H1 (cell line): ENCODE results near the gene CASZ1. TPM values are rescaled to one million over a fixed set of nuclear protein-coding genes. Genes with fewer than 3 reads are reported as not detected.

ENCODE experiments used
- CTCF ChIA-PET: fragments of 300-600 bp; sonication (Branson Sonifier 250); formaldehyde crosslinking; loops from one replicate; lab custom pipeline; 2021; ENCODE audit not compliant: partially characterized antibody; lab: Charles Lee
- POLR2A ChIA-PET: fragments of 300-600 bp; sonication (Branson Sonifier 250); formaldehyde crosslinking; loops from one replicate; lab custom pipeline; 2021; ENCODE audit warnings: inconsistent platforms; ENCODE audit not compliant: partially characterized antibody; lab: Charles Lee
- DNase-seq, 2 experiments: peaks; one replicate each; pipeline versions ENCODE4 v3.0.0 to v3.0.0-alpha.2; 2010 to 2022; ENCODE audit warnings: low spot score in 2 of 2, low read depth in 1 of 2, mixed read lengths in 1 of 2
- FAIRE-seq: peaks from 2 replicates; lab custom pipeline; 2011; peaks lifted over from hg19 to GRCh38; lab: Jason Lieb, UNC
- H2AFZ ChIP-seq: 2 replicates; pipeline ENCODE4 v1.8.1; 2012; ENCODE audit warnings: low read length, inconsistent platforms
- H2AK5ac ChIP-seq: 2 replicates; pipeline ENCODE4 v1.6.1; 2013; ENCODE audit warnings: low read depth, low read length
- H2BK120ac ChIP-seq: replicated peaks from 2 replicates; pipeline ENCODE3; 2013; ENCODE audit warnings: low read depth, low read length, inconsistent platforms
- H2BK12ac ChIP-seq: 2 replicates; pipeline ENCODE4 v1.6.1; 2013; ENCODE audit warnings: low read depth, low read length
- H2BK15ac ChIP-seq: 2 replicates; pipeline ENCODE4 v1.6.1; 2013; ENCODE audit warnings: low read length
- H2BK20ac ChIP-seq: 2 replicates; pipeline ENCODE4 v1.6.1; 2013; ENCODE audit warnings: low read length
- H2BK5ac ChIP-seq: 2 replicates; pipeline ENCODE4 v1.6.1; 2013; ENCODE audit warnings: low read depth, low read length
- H3K14ac ChIP-seq: 2 replicates; pipeline ENCODE4 v1.6.1; 2013; ENCODE audit warnings: inconsistent platforms; ENCODE audit not compliant: insufficient read length
- H3K18ac ChIP-seq: 2 replicates; pipeline ENCODE4 v1.6.1; 2013; ENCODE audit warnings: low read length; ENCODE audit errors: extremely low read depth
- H3K23ac ChIP-seq: 2 replicates; pipeline ENCODE4 v1.6.1; 2013; ENCODE audit warnings: inconsistent platforms; ENCODE audit not compliant: insufficient read length
- H3K23me2 ChIP-seq: 2 replicates; pipeline ENCODE4 v1.6.1; 2013; ENCODE audit warnings: low read depth, low read length
- H3K27ac ChIP-seq: 2 replicates; pipeline ENCODE4 v1.6.1; 2011; ENCODE audit warnings: low read depth, low read length, inconsistent platforms
- H3K27me3 ChIP-seq, 4 experiments: replicated peaks in 1 of 4; 1 replicate in 1 of 4; 2 replicates in 3 of 4; pipeline versions ENCODE4 v1.6.1 to v1.8.1; 2011 to 2013; ENCODE audit warnings: low read length in 3 of 4, mild to moderate bottlenecking in 3 of 4, inconsistent platforms in 2 of 4, mixed read lengths in 2 of 4, moderate library complexity in 1 of 4; ENCODE audit not compliant: control insufficient read depth in 3 of 4, insufficient read depth in 3 of 4; ENCODE audit errors: extremely low read depth in 1 of 4
- H3K36me3 ChIP-seq, 4 experiments: 2 replicates each; pipeline versions ENCODE4 v1.6.1 to v1.8.1; 2011 to 2013; ENCODE audit warnings: mild to moderate bottlenecking in 4 of 4, low read length in 3 of 4, moderate library complexity in 2 of 4, control low read depth in 1 of 4, inconsistent platforms in 1 of 4; ENCODE audit not compliant: insufficient read depth in 4 of 4, control insufficient read depth in 2 of 4
- H3K4ac ChIP-seq: replicated peaks from 2 replicates; pipeline ENCODE3; 2013; ENCODE audit warnings: low read length, low read depth, mixed read lengths, inconsistent platforms; ENCODE audit not compliant: insufficient read length
- H3K4me1 ChIP-seq, 4 experiments: replicated peaks in 1 of 4; 1 replicate in 1 of 4; 2 replicates in 3 of 4; pipeline versions ENCODE4 v1.6.1 to v1.8.1; 2011 to 2013; ENCODE audit warnings: low read length in 3 of 4, inconsistent platforms in 2 of 4, mixed read lengths in 1 of 4; ENCODE audit not compliant: insufficient read depth in 4 of 4, control insufficient read depth in 3 of 4
- H3K4me2 ChIP-seq, 2 experiments: 2 replicates each; pipeline versions ENCODE4 v1.6.1 to v1.8.1; 2011 to 2013; ENCODE audit warnings: low read depth in 2 of 2, low read length in 2 of 2, control low read depth in 1 of 2, inconsistent platforms in 1 of 2, mild to moderate bottlenecking in 1 of 2; ENCODE audit not compliant: insufficient read depth in 1 of 2
- H3K4me3 ChIP-seq, 4 experiments: fragments of 200-600, 300-600 bp in 1 of 4; sonication (generic), shearing (Covaris generic), sonication (Bioruptor Twin) in 1 of 4; 2 replicates each; pipeline versions ENCODE4 v1.5.1 to v1.8.1; 2011 to 2016; ENCODE audit warnings: low read length in 4 of 4, low read depth in 3 of 4, control low read depth in 2 of 4, inconsistent platforms in 2 of 4, mild to moderate bottlenecking in 2 of 4, mixed read lengths in 1 of 4, moderate library complexity in 1 of 4; ENCODE audit not compliant: insufficient read depth in 2 of 4; ENCODE audit errors: extremely low read depth in 1 of 4
- H3K56ac ChIP-seq: replicated peaks from 2 replicates; pipeline ENCODE3; 2013; ENCODE audit warnings: low read depth, mild to moderate bottlenecking, mixed read lengths, low read length, inconsistent platforms; ENCODE audit not compliant: insufficient read length
- H3K79me1 ChIP-seq: 2 replicates; pipeline ENCODE4 v1.6.1; 2013; ENCODE audit warnings: low read depth, low read length, control low read depth
- H3K79me2 ChIP-seq, 2 experiments: 2 replicates each; pipeline versions ENCODE4 v1.6.1 to v1.8.1; 2012 to 2013; ENCODE audit warnings: low read length in 2 of 2, mild to moderate bottlenecking in 2 of 2, inconsistent platforms in 1 of 2; ENCODE audit not compliant: insufficient read depth in 2 of 2, control insufficient read depth in 1 of 2
- H3K9ac ChIP-seq, 4 experiments: replicated peaks in 1 of 4; 1 replicate in 1 of 4; 2 replicates in 3 of 4; pipeline versions ENCODE4 v1.6.1 to v1.8.1; 2011 to 2013; ENCODE audit warnings: low read depth in 3 of 4, low read length in 3 of 4, control low read depth in 2 of 4, mild to moderate bottlenecking in 2 of 4, moderate library complexity in 2 of 4, inconsistent platforms in 1 of 4; ENCODE audit errors: extremely low read depth in 1 of 4
- H3K9me3 ChIP-seq, 2 experiments: 2 replicates each; pipeline versions ENCODE4 v1.6.1 to v1.8.1; 2012 to 2013; ENCODE audit warnings: mild to moderate bottlenecking in 2 of 2, moderate library complexity in 2 of 2, control low read depth in 1 of 2, inconsistent platforms in 1 of 2, low read depth in 1 of 2, low read length in 1 of 2, mixed read lengths in 1 of 2; ENCODE audit not compliant: insufficient read depth in 2 of 2
- H4K20me1 ChIP-seq, 2 experiments: replicated peaks in 1 of 2; 2 replicates each; pipeline versions ENCODE3 to v1.8.1; 2011 to 2013; ENCODE audit warnings: inconsistent platforms in 2 of 2, low read length in 2 of 2, mild to moderate bottlenecking in 1 of 2; ENCODE audit not compliant: insufficient read depth in 2 of 2, control insufficient read depth in 1 of 2
- H4K5ac ChIP-seq: 2 replicates; pipeline ENCODE4 v1.6.1; 2013; ENCODE audit warnings: low read length, low read depth, mixed read lengths, inconsistent platforms; ENCODE audit not compliant: insufficient read length
- H4K8ac ChIP-seq: 2 replicates; pipeline ENCODE4 v1.8.0; 2013; ENCODE audit warnings: mild to moderate bottlenecking, moderate library complexity, low read length, inconsistent platforms; ENCODE audit not compliant: insufficient read depth; ENCODE audit errors: extremely low read depth
- H4K91ac ChIP-seq: replicated peaks from 2 replicates; pipeline ENCODE3; 2013; ENCODE audit warnings: low read length, mixed read lengths, inconsistent platforms; ENCODE audit not compliant: insufficient read length
- CBX8 ChIP-seq: fragments of 300-800, 300-1000 bp; sonication (generic); IDR thresholded peaks from 2 replicates; pipeline ENCODE4 v1.7.1; 2016; ENCODE audit warnings: low read depth, low read length, borderline replicate concordance
- CREB1 ChIP-seq: IDR thresholded peaks from 2 replicates; pipeline ENCODE4 v1.6.1; 2012; ENCODE audit warnings: inconsistent platforms
- HDAC6 ChIP-seq: IDR thresholded peaks from one replicate; pipeline ENCODE4 v1.7.1; 2012; ENCODE audit warnings: low read depth, mild to moderate bottlenecking, inconsistent platforms, low read length, moderate library complexity
- JUN ChIP-seq: IDR thresholded peaks from 2 replicates; pipeline ENCODE4 v1.6.1; 2011; ENCODE audit warnings: low read depth, mild to moderate bottlenecking, improper control_type of control experiment, low read length
- JUND ChIP-seq: IDR thresholded peaks from 2 replicates; pipeline ENCODE4 v1.6.1; 2011; ENCODE audit warnings: mild to moderate bottlenecking, improper control_type of control experiment, low read length
- KDM5A ChIP-seq: fragments of 200-600 bp; IDR thresholded peaks from 2 replicates; pipeline ENCODE4 v1.7.1; 2012; ENCODE audit warnings: mild to moderate bottlenecking, low read length, inconsistent platforms, mixed read lengths
- MAFK ChIP-seq: IDR thresholded peaks from 2 replicates; pipeline ENCODE4 v1.6.1; 2012; ENCODE audit warnings: low read depth, mild to moderate bottlenecking, improper control_type of control experiment, low read length
- NRF1 ChIP-seq: IDR thresholded peaks from 2 replicates; pipeline ENCODE4 v1.6.1; 2011; ENCODE audit warnings: mild to moderate bottlenecking, low read depth, low read length, improper control_type of control experiment
- PHF8 ChIP-seq: fragments of 200-600 bp; sonication (generic); conservative IDR thresholded peaks from 2 replicates; pipeline ENCODE4 v1.7.1; 2012; ENCODE audit warnings: low read depth, mild to moderate bottlenecking, inconsistent platforms, low read length, moderate library complexity
- RAD21 ChIP-seq, 2 experiments: IDR thresholded peaks in 1 of 2; conservative IDR thresholded peaks in 1 of 2; 2 replicates each; pipeline ENCODE4 v1.6.1; 2011; ENCODE audit warnings: low read depth in 2 of 2, low read length in 2 of 2, improper control_type of control experiment in 1 of 2, inconsistent platforms in 1 of 2, mild to moderate bottlenecking in 1 of 2, moderate library complexity in 1 of 2
- SAP30 ChIP-seq: fragments of 300-600 bp; sonication (generic); IDR thresholded peaks from 2 replicates; pipeline ENCODE4 v1.7.1; 2012; ENCODE audit warnings: low read length, moderate library complexity, mild to moderate bottlenecking, inconsistent platforms; ENCODE audit not compliant: insufficient read depth, insufficient replicate concordance
- SP4 ChIP-seq: IDR thresholded peaks from 2 replicates; pipeline ENCODE4 v1.6.1; 2012; ENCODE audit warnings: low read length, inconsistent platforms
- WGBS, 2 experiments: shearing (Covaris generic) in 1 of 2; methylation state at CpG; one replicate each; pipeline versions ENCODE4 v1.1.6 to v1.1.7; 2013 to 2015; ENCODE audit warnings: low lambda C conversion rate in 2 of 2, mixed read lengths in 2 of 2, inconsistent platforms in 1 of 2, low coverage in 1 of 2, missing lambda C conversion rate in 1 of 2; ENCODE audit not compliant: insufficient replicate concordance in 2 of 2, insufficient coverage in 1 of 2, insufficient read length in 1 of 2; ENCODE audit errors: extremely low coverage in 1 of 2, missing lambda C conversion rate in 1 of 2; 5-methylcytosine and 5-hydroxymethylcytosine counted together
- polyA plus RNA-seq, 7 experiments: library from polyadenylated mRNA; depleted of rRNA in 3 of 7; stranded (reverse) in 5 of 7; unstranded in 2 of 7; fragments of >200 nt in 5 of 7; fragments of 200-250 nt in 2 of 7; gene quantifications; 1 replicate in 5 of 7; 2 replicates in 1 of 7; 4 replicates in 1 of 7; pipeline versions ENCODE4 v1.2.1 to v1.2.3, GENCODE V29; 2011 to 2013; ENCODE audit warnings: missing spikeins in 2 of 7, mixed read lengths in 2 of 7
- total RNA-seq: library from RNA; stranded (reverse); fragmentation: NEBNext Ultra II Directional; extraction: Animal tissue kit (Norgen Biotek cat#: 25700); gene quantifications from 2 replicates; pipeline ENCODE4 v1.2.1, GENCODE V29; 2021

Gene CASZ1
- total and polyA plus RNA-seq, 2 of the 8 experiments (the other 6 are each of a cell fraction or from before 2014, with no cell fraction given), result 4.4 to 7.7 TPM

DNA sequence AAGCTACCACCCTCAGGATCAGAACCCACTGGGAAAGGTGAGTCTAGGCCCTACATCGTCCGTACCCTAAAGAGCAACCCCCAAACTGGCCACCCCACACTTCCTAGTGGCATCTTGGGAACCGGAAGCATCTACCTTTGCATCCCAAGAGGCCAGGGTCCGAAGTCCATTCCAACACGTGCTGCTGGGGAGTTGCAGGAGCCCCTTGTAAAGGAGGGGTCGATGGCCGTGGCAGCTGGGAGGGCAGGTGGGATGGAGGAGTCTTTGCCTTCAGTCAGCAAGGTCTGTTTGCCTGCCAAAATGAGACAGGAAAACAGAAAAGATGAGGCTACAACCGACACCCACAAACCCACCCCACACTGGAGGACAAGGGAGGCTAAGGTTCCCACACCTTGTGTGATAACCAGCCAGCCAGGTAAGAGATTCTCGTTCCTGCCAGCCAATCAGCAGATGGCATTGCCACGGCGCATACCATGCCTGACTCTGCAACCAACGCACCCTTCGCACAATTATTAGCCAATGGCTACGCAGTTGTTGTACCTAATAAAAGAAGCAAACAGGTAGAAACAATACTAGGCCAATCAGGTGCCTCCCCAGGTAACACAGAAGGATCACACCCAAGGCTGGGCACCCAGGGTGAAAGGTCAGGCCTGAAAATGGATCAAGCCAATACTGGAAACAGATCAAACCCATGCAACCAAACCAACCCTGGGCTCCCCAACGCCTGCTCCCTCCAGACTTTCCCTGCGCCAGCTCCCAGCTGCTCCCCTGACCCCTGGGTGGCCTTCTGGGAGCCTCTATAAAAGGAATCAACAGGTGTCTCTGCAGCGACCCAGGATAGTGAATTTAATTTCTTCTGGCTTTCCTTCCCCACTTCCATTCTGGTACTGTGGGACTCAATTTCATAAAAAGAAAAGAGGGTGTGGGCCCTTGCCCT is 35.6 kb downstream of the CASZ1 start:
- H2AFZ ChIP-seq, result no peak overlapping the region
- no peak overlapping the region for H3K14ac ChIP-seq
- H4K8ac ChIP-seq, result no peak overlapping the region
- 92% methylated on average over 17 of the region's 17 CpGs; no CpG with 5 or more reads in 1 of the 2 experiments for WGBS, 2 experiments
- no peak overlapping the region for H2BK15ac ChIP-seq
- no peaks in the 10 kb centered on the region for H3K9me3 ChIP-seq
- peaks cover 0 to 2% of the 10 kb centered on the region in 2 experiments for H4K20me1 ChIP-seq
- H3K79me1 ChIP-seq, result 0 out of 2 replicates have a peak, but pooled peaks cover 2% of the 10 kb centered on the region
- 0 out of 2 replicates have a peak overlapping the region, but pooled peaks have one; percentile 5 for H2AK5ac ChIP-seq
- POLR2A ChIA-PET, result no interaction called here
- no peak overlapping the region for H3K4ac ChIP-seq
- no peaks in the 10 kb centered on the region for H3K27me3 ChIP-seq
- peaks cover 0 to 16% (median 9%) of the 10 kb centered on the region in 4 experiments; a peak in 5 of 7 replicates for H3K4me1 ChIP-seq
- H4K91ac ChIP-seq, result no peak overlapping the region
- H2BK120ac ChIP-seq, result no peak overlapping the region
- H3K9ac ChIP-seq, result no peak overlapping the region
- H4K5ac ChIP-seq, result no peak overlapping the region
- no peak overlapping the region for H3K27ac ChIP-seq
- FAIRE-seq (no peak), DNase-seq (no peak)
- H3K23ac ChIP-seq, result no peak overlapping the region
- no peaks in the 10 kb centered on the region for H3K23me2 ChIP-seq
- 0 out of 2 replicates have a peak overlapping the region, but pooled peaks have one; percentile 28 for H2BK5ac ChIP-seq
- no peak overlapping the region for H3K4me3 ChIP-seq
- CTCF ChIA-PET, result interaction anchor here (0.6 to 1.4 kb wide), 6 partner anchors 7 to 94 kb away, joined by 3 to 8 read pairs (median 4); no protein-coding TSS in a partner anchor
- no peaks in the 10 kb centered on the region for H3K36me3 ChIP-seq
- H3K4me2 ChIP-seq, result no peak overlapping the region
- no peak overlapping the region for H3K18ac ChIP-seq
- H3K56ac ChIP-seq, result no peak overlapping the region
- H3K79me2 ChIP-seq, result no peaks in the 10 kb centered on the region
- H2BK20ac ChIP-seq, result no peak overlapping the region
- H2BK12ac ChIP-seq, result peak overlapping the region; percentile 17; the same call in 1 of the 2 replicates
- TF ChIP-seq HDAC6 (no peak), SP4 (no peak), JUND (no peak), CBX8 (no peak), KDM5A (no peak), RAD21 (IDR thresholded peaks at IDR 0.05 in 1 of 2, conservative IDR thresholded peaks at IDR 0.05 in 1 of 2; ENCODE audit: low read depth in 2 of 2, low read length in 2 of 2) (no peak), MAFK (no peak), SAP30 (no peak), NRF1 (no peak), PHF8 (no peak), JUN (no peak), CREB1 (no peak)
